ENCODE data around the gene CNIH1.

DNA sequence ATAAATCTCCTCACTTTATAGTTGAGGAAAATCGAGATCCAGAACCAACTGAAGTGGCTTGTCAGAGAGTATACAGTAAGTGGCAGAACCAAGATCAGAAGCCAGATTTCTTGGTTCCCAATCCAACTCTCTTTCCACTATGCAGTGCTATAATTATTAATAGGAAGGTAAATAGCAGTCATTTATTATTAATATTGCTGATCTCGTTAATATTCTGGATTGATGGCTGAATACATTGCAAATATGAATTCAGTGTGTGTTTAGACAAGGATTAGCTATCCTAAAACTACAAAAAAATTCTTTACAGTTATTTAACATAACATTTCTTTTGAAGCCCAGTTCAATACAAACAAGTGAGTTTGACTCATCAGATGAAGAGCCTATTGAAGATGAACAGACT is 41.6 kb downstream of the CNIH1 start:
- TF ChIP-seq, protein P1, sequence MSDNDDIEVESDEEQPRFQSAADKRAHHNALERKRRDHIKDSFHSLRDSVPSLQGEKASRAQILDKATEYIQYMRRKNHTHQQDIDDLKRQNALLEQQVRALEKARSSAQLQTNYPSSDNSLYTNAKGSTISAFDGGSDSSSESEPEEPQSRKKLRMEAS (IDR thresholded peaks at IDR 0.05; ENCODE audit: low read depth): no peak
- TF ChIP-seq RAD21 (IDR thresholded peaks at IDR 0.05; ENCODE audit: low read length) (no peak), CHD2 (IDR thresholded peaks at IDR 0.05; ENCODE audit: low read length, partially characterized antibody) (no peak)
- TF ChIP-seq, protein P2, sequence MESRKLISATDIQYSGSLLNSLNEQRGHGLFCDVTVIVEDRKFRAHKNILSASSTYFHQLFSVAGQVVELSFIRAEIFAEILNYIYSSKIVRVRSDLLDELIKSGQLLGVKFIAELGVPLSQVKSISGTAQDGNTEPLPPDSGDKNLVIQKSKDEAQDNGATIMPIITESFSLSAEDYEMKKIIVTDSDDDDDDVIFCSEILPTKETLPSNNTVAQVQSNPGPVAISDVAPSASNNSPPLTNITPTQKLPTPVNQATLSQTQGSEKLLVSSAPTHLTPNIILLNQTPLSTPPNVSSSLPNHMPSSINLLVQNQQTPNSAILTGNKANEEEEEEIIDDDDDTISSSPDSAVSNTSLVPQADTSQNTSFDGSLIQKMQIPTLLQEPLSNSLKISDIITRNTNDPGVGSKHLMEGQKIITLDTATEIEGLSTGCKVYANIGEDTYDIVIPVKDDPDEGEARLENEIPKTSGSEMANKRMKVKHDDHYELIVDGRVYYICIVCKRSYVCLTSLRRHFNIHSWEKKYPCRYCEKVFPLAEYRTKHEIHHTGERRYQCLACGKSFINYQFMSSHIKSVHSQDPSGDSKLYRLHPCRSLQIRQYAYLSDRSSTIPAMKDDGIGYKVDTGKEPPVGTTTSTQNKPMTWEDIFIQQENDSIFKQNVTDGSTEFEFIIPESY (IDR thresholded peaks at IDR 0.05; ENCODE audit: borderline replicate concordance, low read depth): no peak
- TF ChIP-seq, protein P3, sequence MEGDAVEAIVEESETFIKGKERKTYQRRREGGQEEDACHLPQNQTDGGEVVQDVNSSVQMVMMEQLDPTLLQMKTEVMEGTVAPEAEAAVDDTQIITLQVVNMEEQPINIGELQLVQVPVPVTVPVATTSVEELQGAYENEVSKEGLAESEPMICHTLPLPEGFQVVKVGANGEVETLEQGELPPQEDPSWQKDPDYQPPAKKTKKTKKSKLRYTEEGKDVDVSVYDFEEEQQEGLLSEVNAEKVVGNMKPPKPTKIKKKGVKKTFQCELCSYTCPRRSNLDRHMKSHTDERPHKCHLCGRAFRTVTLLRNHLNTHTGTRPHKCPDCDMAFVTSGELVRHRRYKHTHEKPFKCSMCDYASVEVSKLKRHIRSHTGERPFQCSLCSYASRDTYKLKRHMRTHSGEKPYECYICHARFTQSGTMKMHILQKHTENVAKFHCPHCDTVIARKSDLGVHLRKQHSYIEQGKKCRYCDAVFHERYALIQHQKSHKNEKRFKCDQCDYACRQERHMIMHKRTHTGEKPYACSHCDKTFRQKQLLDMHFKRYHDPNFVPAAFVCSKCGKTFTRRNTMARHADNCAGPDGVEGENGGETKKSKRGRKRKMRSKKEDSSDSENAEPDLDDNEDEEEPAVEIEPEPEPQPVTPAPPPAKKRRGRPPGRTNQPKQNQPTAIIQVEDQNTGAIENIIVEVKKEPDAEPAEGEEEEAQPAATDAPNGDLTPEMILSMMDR (IDR thresholded peaks at IDR 0.05): no peak
